HG03460 (cell line): ENCODE measurements around the gene ZNF814.
"Not testable (repeated sequence)": the region's sequence is repeated elsewhere in the genome, so short reads cannot be mapped to it uniquely, and the experiment has no call there.

ENCODE experiments used
- ATAC-seq: cut with Tn5 transposase; IDR thresholded peaks from one replicate; pipeline ENCODE4 v1.9.1; 2021; ENCODE audit not compliant: unreplicated experiment

ZNF814 gene

DNA sequence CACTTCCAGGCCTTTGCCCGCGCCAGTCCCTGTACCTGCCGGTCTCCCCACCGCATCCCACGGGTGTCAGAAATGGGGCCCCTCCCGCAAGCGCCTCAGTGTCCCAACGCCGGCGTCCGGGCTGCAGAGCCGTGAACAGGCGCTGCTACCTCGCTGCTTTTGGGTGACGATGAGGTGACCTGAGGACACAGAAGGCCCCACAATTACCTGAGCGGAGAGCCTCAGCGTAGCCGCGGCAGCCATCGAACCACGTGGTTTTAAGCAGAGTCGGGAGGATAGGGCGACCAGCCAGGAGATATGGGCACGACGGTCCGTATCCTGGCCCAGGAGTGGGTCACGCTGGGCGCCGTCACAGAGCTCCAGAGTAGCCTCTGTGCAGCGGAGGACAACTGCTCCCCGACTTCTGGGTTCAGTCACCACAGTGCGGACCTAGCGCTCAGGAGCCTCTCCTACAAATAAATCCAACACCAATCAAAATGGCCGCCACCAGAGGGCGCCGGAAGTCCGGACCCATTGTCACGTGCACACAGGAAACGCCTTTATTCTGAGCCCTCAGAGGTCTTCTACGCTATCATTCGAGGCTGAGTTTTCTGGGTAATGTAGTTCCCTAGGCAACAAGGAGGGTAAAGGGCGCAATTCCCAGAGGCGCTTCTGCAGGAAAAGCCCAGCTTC, at the start of gene ZNF814:
Gene ZNF814, minus strand, starts transcription at position 478 of the 672 bp plus-strand sequence. Its CDS starts 235 bp downstream, at position 243.
- ATAC-seq, result peak; percentile 74

DNA sequence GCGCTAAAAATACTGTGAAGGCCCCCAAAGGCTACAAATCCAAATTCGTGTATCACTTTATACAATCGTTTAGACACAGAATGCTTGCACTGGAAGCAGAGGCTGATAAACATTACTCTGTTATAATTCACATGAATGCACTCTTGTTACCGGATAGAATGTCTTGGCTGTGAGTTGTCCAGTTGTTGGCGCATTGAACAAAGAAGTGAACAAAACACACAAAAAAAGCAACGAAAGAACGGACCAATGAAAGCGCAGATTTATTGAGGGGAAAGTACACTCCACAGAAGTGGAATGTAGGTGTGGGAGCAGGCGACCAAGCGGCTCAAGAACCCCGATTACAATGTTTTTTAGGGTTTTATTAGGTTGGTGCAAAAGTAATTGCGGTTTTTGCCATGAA, 46.9 kb upstream of the ZNF814 start:
- ATAC-seq, result no peak

DNA sequence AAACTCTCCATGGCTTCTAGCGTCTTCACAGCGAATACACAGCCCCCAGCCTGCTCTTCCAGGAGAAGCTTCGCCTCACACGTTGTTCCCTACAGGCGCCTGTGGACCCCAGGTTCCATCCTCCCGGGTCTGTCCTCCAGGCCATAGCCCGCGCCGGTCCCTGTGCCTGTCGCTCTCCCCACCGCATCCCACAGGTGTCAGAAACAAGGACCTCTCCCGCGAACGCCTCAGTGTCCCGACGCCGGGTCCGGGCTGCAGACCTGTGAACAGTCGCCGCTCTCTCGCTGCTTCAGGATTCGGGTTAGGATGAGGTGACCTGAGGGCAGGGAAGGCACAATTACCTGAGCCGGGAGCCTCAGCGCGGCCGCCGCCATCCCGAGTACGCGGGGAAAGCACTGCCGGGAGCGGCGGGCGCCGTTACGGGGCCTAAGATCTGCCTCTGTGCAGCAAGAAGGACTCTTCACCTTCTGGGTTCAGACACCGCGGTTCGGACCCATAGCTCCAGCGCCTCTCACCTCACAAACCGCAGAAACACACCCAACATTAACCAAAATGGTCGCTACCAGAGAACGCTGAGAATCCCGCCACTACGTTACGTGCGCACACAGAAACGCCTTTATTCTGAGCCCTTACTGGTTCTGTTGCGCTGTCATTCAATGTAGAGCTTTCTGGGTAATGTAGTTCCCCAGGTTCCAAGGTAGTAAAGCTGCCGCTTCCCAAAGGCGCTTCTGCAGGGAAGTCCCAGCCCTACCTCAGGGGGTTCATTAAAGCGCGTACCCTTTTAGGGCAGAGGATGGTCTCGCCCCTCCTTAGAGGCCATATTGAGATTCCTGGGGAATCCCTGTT, 46.2 kb upstream of the ZNF814 start, which contains the start of gene ZNF418:
Gene ZNF418, minus strand, starts transcription at position 583 of the 846 bp plus-strand sequence. CDS start 1,580 bp downstream, outside the sequence.
- ATAC-seq, result peak; percentile 74

DNA sequence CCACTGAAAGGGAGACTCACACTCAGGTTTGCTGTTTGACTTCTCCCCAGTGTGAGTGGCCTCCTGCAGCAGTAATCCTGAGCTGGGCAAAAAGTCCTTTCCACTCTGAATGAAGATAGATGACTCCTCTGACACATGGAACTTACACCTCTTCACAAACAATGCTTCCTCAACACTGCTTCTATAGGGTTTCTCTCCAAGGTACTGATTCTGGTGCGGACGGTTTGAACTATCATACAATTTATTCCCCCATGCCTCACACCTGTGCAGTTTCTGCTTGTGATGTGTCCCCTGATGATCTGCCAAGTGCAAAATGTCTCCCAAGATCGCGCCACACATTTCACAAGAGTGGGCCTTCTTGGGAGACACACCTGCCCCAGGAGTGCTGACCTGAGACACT, 38.8 kb upstream of the ZNF814 start:
- ATAC-seq, result no peak

DNA sequence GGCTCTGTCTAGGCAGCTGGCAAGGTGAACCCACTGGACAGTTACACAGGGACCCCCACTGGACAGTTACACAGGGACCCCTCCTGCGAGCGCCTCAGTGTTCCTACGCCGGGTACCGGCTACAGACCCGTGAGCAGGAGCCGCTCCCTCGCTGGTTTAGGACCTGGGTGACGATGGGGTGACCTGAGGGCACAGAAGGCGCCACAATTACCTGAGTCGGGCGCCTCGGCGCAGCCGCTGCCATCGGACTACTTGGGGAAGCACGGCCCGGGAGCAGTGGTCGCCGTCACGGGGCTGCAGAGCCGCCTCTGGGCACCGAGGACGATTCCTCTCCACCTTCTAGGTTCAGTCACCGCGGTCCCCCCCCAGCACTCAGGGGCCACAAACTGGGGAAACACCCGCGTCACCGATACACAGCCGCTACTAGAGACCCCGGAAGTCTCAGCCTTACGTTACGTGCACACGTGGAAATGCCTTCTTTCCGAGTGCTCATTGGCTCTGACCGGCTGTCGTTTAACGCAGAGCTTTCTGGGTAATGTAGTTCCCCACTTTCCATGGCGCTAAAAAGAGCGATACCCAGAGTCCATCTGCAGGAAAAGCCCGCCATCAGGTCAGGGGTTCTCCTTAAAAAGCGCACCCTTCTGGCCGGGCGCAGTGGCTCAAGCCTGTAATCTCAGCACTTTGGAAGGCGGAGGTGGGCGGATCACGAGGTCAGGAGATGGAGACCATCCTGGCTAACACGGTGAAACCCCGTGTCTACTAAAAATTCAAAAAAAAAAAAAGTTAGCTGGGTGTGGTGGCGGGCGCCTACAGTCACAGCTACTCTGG, 27.5 kb upstream of the ZNF814 start, which contains the start of gene ZNF417:
Gene ZNF417, minus strand, starts transcription at position 425 of the 828 bp plus-strand sequence. Its CDS starts 181 bp downstream, at position 244.
- peak; percentile 97 for ATAC-seq

DNA sequence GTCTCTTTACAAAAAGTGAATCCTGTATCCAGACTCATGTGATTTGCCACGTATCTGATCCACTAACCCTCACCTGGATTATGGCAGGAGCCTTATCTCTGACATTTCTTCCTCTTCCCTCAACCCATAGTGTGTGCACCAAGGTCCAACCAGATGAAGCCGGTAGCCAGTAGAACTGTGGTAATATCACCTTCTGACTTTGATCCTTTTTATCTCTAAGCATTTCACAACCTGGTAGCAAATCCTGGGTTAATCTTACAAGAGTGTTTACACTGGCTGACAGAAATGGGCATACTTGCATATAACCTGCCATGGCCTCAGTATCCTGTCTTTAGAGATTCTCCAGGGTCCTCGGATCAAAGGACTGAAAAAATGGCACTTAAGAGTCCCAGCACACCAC, 25.7 kb upstream of the ZNF814 start:
- ATAC-seq, result no peak

DNA sequence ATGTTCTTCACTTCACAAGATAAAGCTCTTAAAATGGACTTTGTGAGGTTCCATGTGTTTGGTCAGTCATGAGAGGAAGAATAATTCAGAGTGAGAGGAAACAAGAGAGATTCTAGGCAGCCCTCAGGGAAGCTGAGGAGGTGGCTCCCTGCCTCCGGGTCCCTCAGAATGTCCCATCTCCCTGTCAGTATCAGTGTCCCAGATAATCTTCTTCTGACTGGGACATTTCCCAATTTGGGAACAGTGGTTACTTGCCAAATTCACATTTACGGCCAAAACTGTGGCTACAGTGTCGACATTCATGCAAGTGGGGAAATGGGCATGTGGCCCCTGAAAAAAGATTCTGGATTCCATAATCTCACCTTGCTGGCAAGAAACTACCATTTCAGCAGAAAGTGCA, 18.6 kb upstream of the ZNF814 start:
- no peak for ATAC-seq

DNA sequence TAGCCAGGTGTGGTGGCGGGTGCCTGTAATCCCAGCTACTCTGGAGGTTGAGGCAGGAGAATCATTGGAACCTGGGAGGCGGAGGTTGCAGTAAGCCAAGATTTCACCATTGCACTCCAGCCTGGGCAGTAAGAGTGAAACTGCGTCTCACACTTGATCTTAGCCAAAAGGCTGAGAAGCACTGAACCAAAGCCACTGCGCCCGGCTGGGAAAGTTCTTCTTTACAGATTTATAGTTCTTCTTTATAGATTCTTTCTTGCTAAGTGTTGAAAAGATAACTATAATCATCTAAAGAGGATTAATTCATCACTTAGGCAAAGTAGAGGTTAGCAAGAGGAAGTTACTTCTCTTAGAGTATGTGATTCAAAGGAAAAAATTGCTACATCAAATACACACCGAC, 16.4 kb upstream of the ZNF814 start:
- ATAC-seq, result no peak

DNA sequence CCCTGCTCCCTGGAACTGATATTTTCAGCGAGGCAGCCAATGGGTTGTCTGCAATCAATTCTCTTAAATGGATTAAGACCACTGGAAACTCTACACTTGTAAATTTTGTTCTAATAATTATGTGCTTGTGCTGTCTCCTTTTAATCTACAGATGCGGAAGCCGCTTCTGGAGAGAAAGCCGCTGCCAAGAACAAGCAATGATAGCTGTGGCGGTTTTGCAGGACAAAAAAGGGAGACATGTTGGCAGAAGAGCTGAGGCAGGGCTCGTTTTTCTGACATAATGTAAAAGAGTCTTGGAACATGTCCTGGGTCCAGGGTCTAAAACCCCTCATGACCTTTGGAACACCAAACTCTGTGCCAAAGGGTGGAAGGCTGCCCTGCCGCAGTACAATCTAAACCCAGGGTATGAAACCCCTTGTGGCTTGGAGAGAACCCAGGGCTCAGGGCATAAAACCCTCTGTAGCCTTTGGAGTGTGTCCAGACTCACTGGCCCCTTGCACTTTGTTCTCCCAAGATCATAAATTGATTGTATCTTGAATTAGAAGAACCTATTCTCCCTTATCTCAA, 14.9 kb upstream of the ZNF814 start:
- no peak for ATAC-seq

DNA sequence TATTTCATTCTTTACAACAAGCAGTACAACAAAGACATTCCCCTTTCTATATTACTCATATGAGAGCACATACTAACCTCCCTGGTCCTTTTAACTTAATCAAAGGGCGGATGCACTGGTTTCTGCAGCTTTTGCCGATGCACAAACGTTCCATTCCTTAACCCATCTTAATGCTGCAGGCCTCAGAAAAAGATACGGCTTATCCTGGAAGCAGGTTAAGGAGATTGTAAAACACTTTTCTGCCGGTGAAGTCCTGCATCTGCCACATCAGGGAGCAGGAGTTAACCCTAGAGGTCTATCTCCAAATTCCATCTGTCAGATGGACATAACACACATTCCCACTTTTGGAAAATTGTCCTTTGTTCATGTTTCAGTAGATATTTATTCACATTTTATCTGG, 11.5 kb upstream of the ZNF814 start:
- no peak for ATAC-seq

DNA sequence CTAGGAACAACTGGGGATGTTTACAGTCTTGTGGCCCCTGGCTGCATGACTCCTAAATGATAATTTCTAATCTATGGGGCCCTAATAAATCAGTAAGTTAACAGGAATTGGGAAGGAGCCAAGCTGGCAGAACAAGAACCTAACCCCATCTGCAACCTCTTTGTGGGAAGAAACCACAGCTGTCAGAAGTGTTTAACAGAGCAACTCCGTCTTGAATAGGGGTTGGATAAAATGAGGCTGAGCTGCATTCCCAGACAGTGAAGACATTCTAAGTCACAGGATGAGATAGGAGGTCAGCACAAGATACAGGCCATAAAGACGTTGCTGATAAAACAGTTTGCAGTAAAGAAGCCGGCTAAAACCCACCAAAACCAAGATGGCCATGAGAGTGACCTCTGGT, 1.9 kb upstream of the ZNF814 start:
- not testable (repeated sequence) for ATAC-seq

DNA sequence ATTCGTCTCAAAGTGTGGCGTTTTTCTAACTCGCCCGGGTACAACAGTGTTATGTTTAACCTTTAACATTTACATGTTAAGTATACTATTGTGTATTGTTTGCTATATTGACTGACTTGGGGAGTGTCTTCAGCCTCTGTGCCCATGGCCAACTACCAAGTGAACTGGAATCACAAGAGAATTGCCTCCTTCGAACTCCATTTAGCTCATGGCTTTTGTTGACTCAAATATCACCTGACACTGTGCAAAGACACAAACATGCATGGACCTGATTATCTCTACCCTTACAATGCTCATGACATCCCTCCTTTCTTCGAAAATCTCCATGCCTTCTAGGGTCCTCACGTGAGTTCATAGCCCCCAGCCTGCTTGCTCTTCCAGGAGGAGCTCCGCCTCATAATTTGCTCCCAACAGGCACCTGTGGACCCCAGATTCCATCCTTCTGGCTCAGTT, 704 bp downstream of the ZNF814 start:
- no peak for ATAC-seq

DNA sequence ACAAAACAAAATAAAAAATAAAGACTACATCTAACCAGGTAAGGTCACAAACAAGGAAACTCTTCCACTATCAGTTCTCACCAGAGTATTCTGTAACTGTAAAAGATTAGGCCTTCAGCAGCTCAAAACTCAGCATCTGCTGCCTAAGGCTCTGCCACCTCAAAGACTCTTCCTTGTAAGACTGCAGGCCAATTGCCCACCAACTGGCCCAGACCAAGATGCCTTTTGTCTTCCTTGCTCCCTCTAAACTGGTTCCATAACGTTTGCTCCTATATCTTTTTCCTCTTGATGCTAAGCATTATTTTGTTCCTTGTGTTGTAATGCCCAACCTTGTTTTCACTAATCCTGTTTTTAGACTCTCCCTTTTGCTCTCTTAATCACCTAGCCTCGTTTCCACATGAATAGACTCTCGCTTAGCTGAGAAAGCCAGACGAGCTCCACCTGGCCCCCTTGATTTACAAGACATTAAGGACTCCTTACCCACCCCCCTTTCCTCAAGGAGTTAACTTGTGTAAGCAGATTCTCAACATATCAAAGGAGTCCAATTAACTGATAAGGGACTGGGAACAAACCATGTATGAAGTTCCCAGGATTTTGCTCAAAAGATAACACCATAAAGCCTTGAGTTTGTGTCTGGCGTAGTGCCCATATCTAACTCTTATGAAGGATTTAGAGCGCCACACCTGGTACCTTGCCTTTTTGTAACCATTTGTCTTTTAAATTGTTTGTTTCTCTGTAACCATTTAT, 1.5 kb downstream of the ZNF814 start:
- no peak for ATAC-seq

DNA sequence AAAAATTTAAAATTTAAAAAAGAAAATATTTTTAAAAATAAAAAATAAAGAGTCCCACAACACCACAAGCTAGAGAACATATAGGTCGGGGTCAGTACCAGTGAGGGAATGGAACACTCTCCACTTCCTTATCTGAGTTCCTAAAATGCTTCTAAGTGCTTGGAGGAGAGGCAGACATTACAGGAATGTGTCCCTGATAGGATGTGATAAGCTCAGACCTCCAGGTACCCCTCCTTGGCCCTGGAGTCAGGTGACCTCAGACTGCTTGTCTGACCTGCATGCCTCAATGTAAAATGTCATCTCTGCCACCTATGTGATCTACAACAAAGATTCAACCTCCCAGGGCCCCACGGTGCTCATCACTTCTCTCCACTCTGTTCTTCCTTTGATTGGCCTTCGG, 2.8 kb downstream of the ZNF814 start:
- no peak for ATAC-seq

DNA sequence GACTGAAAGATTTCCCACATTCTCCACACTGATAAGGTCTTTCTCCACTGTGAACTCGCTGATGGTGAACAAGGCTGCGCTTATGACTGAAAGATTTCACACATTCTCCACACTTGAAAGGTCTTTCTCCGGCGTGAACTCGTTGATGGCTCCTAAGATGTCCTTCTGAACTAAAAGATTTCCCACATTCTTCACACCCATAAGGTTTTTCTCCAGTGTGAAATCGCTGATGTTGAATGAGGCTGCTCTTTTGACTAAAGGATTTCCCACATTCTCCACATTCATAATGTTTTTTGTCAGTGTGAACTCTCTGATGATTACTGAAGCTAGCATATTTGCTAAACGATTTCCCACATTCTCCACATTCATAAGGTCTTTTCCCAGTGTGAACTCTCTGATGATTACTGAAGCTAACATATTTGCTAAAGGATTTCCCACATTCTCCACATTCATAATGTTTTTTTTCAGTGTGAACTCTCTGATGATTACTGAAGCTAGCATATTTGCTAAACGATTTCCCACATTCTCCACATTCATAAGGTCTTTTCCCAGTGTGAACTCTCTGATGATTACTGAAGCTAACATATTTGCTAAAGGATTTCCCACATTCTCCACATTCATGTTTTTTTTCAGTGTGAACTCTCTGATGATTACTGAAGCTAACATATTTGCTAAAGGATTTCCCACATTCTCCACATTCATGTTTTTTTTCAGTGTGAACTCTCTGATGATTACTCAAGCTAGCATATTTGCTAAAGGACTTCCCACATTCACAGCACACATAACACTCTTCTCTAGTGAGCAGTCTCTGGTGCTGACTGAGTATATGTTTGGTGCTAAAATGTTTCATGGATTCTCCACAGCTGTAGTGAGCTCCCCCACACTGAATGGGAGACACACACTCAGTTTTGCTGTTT, 14.7 kb downstream of the ZNF814 start:
- not testable (repeated sequence) for ATAC-seq

DNA sequence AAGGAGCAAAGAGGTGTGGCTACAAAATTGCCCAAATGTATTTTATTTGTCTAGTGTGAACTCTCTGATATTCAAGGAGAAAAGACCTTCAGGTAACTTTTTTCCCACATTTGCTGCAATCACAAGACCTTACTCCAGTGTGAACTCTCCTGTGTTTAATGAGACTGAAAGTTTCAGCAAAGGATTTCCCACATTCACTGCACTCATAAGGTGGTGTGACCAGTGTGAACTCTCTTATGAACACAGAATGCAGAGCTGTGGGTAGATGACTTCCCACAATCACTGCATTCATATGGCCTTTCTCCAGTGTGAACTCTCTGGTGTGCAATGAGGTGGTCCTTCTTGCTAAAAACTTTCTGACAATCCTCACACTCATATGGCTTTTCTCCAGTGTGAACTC, 16.4 kb downstream of the ZNF814 start:
- no peak for ATAC-seq

DNA sequence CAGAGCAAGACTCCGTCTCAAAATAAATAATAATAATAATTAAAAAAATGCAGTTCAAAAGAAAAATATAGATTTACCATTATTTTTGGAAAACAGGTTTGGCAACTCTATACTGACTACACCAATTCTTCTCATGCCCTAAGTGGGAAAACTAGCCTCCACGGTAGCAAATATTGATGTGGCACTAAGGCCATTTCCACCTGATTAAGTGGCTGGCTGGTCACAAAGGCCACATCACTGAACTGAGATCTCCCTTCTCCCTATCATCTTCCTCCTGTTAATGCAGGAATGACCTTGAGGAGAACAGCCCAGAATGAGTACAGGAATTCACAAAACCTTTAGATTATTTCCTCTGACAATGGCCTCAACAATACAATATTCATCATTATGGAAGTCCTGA, 18.6 kb downstream of the ZNF814 start:
- no peak for ATAC-seq

DNA sequence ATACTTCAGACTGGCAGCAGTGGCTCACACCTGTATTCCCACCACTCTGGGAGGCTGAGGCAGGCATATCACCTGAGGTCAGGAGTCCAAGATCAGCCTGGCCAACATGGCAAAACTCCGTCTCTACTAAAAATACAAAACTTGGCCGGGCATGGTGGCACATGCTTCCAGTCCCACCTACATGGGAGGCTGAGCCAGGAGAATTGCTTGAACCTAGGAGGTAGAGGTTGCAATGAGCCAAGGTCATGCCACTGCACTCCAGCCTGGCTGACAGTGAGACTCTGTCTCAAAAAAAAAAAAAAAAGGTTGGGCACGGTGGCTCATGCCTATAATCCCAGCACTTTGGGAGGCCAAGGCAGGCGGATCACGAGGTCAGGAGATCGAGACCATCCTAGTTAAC, 19.2 kb downstream of the ZNF814 start:
- ATAC-seq, result not testable (repeated sequence)

DNA sequence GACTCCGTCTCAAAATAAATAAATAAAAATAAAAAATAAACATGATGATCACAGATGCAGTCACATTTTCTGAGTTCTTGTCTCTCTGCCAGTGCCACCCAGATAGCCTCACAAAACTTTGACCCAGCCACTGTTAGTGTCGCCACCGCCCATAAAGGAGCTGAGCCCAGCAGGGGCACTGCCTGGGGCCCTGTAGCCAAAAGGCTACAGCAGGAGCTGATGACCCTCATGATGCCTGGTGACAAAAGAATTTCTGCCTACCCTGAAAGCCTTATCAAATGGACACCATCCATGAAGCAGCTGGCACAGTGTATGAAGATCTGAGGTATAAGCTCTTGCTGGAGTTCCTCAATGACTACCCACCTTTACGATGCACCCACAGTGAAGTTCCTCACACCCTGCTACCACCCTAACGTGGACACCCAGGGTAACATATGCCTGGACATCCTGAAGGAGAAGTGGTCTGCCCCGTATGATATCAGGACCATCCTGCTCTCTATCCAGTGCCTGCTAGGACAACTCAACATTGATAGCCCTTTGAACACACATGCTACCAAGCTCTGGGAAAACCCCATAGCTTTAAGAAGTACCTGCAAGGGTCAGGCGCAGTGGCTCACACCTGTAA, 20.9 kb downstream of the ZNF814 start:
- ATAC-seq, result no peak
